Suppressor macrophage treated with lipopolysaccharide for 1 hour (primary cell): ENCODE data around the gene MC3R.
"Not testable (repeated sequence)": the region's sequence is repeated elsewhere in the genome, so short reads cannot be mapped to it uniquely, and the experiment has no call there.

Experiments
- DNase-seq, 3 donors: peaks; one replicate each; pipeline ENCODE4 v3.0.0-alpha.2; 2020 to 2022

MC3R gene

GRCh38 chr20:56247954-56248782 is at the start of gene MC3R:
Gene MC3R (plus strand): TSS chr20:56248732. CDS start chr20:56248844, 112 bp downstream.
- peak; percentile 43 to 59 (median 52) for DNase-seq

- DNase-seq = no peak
Measured at GRCh38 chr20:56200456-56200855, 48.1 kb upstream of the MC3R start.

DNA sequence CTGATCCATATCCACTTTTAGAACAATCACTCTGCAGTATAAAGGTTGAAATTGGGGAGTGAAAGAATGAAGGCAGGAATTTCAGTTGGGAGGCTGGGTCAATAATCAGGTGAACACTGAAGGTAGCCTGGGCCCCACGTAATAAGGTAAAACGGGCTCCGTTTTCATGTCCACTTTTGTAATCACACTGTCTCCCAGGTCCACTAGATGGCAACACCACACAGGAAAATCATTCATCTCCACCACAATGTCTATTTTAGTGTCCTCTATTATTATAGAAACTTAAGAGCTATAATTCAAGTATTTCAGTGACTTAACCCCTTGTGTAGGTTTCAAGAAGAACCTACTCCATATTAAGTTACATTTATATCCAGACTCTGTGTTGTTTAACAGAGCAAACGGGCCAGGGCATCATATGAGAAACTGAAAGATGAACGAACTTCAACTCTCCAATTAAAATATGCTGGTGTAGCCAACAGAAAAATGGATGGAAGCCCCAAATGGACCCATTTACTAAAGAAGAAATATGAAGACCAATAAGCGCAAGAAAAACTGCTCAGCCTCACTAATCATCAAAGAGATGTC is 45.9 kb upstream of the MC3R start:
- peak in 2 of 3 donors; percentile 10 to 22 for DNase-seq

GRCh38 chr20:56204206-56204605 is 44.3 kb upstream of the MC3R start:
- DNase-seq = no peak

GRCh38 chr20:56205346-56205745 is 43.2 kb upstream of the MC3R start:
- DNase-seq = no peak

- no peak for DNase-seq
Measured at GRCh38 chr20:56207656-56208055, 40.9 kb upstream of the MC3R start.

DNA sequence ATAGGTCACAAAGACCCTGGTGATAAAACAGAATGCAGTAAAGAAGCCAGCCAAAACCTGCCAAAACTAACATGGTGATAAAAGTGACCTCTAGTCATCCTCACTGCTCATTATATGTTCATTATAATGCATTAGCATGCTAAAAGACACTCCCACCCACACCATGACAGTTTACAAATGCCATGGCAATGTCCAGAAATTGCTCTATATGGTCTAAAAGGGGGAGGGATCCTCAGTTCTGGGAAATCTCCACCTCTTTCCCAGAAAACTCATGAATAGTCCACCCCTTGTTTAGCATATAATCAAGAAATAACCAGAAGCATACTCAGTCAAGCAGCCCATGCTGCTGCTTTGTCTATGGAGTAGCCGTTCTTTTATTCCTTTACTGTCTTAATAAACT is 40.4 kb upstream of the MC3R start:
- no peak for DNase-seq

DNA sequence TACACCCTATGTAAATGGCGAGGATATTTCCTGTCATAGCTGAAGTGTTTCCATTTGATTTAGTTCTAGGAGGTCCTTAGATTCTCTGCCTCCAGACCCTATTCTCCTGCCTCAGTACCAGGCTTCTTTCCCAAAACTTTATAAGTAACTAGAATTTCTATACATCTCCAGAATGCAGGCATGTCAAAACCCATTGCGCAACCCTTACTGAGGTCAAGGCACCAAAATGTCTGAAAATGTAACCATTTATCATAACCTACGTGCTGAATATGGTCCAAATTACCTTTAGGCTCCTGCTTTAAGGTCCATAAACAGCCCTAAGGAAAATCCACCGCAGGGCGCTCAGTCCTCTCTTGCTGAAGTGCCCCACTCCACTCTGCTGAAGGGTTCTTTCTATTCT is 37.5 kb upstream of the MC3R start:
- no peak for DNase-seq

DNA sequence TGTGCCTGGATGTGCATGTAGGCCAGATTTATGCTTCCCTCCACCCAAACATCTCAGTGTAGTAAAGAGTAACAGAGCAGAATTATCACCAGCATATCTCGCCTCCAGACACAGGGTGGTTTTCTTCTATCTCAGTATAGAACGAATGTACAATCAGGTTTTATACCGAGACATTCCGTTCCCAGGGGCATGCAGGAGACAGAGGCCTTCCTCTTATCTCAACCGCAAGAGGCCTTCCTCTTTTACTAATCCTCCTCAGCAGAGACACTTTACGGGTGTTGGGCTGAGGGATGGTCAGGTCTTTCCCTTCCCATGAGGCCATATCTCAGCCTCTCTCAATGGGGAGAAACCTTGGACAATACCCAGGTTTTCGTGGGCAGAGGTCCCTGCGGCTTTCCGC is 36.4 kb upstream of the MC3R start:
- no peak for DNase-seq

DNA sequence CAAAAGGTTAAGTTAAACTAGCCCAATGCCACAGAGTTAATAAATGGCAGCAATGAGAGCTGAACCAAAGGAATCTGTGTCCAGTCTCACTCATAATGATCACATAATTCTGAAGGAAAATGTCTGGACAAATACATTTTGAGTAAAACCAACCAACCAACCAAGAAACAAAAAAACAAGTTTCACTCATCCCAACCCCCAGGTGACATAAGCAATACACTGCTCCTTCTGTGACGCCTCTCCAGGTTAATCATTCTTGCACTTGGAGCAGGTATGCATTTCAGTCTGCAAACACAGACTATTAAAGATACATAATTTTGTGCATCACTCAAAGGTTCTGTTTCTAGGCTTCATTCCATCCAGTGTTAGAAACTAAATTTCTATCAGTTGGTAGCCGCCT is 35.2 kb upstream of the MC3R start:
- no peak for DNase-seq

DNA sequence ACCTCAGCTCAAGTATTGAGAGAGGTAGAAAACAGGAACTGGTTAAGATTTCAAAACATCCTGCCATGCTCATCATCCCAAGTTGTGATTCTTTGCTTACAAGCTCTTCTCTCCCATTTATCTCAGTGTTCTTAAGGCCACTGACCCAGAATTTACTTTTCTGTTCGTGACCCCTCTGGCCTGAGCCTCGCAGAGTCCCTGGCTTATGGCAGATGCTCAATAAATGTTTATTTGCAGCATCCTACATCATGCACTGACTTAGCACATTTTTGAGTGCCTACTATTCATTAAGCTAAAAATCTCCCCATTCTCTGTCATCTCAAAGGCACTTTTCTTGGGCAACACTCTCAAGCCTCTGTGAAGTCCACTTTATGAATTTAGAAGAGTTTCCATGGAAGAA is 33.4 kb upstream of the MC3R start:
- no peak for DNase-seq

DNA sequence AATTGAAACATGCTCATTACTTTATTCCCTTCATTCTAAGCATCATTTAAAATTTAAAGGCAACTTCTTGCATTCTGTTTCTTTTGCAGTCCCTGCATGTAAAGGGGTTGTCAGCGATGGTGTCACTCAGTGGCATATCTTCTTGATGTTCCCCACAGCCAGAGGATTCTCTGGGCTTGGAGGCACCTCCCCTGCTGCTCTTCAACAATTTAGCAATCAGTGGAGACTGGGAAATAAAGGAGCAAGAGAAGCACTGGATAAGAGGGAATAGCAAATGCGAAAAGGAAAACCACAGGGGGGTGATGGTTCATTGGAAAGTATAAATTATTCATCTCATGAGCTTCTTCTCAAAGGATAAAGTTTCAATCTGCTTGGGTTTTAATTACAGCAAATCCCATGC is 30.7 kb upstream of the MC3R start:
- DNase-seq = no peak

GRCh38 chr20:56221186-56221585 is 27.3 kb upstream of the MC3R start:
- DNase-seq = not testable (repeated sequence)

DNA sequence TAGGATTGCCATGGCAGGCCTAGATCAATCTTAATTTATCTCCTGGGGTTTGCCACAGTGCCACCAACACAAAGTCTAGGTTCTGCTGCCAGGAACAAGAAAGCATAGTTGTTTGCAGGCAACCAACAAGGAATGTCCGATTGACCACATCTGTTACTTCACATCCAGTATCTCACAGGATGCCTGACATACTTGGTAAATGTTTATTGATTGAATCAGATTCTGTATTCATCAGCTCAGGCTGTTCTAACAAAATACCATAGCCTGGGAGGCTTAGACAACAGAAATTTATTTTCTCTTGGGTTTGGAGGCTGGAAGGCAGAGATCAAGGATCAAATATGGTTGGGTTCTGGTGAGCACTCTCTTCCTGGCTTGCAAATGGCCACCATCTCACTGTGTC is 26.3 kb upstream of the MC3R start:
- DNase-seq = no peak

- DNase-seq = no peak
Measured at GRCh38 chr20:56222945-56223344, 25.6 kb upstream of the MC3R start.

DNA sequence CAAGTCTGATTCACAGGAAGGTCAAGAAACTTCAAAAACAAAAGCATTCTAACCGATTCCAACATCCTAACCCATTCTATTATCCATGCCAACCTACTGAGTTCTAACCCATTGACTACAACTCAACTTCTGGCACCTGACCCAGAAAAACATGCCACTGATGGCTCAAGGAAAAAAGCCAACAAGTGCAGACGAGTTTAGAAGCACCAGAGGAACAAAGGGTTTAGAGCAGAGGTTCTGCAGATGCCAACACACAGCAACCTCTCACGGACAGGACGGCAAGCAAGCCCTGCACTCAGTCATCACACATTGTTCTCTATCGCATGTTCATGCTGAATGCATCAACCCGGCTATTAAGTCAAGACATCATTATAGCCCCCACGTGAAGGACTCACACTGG is 25.2 kb upstream of the MC3R start:
- no peak for DNase-seq

DNA sequence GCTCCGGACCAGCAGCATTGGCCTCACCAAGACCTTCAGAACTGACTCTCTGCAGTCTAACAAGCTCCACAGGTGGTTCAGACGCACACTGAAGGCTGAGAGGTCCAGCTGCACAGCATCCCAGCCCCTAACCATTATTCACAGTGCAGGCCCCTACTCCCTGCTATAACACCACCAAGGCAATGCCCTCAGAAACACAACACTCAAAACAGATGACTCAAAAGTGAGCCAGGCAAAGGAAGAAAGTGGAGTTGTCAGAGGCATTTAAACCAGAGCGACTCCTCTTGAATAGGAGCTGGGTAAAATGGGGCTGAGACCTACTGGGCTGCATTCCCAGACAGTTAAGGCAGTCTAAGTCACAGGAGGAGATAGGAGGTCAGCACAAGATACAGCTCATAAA is 20.5 kb upstream of the MC3R start:
- DNase-seq = no peak

GRCh38 chr20:56229812-56230211 is 18.7 kb upstream of the MC3R start:
- no peak for DNase-seq

GRCh38 chr20:56234110-56234509 is 14.4 kb upstream of the MC3R start:
- no peak for DNase-seq

GRCh38 chr20:56237335-56237734 is 11.2 kb upstream of the MC3R start:
- DNase-seq = no peak

DNA sequence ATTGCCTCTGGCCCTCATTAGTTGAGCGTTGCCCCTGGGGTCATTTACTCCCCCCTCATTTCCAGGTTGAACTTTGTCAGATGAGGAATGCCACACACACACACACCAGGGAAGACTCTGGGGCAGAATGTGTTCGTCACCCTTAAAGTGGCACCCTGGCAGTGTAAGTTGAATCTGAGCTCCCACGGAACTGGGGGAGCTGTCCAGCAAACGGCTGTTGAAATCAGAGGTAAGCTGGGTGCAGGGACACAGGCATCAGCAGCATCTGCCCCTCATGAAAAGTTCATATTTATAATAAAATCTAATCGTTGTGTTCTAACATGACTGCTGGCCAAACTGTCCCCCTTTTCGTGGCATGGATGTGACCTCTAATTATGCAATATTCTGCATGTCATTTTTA is 4.3 kb upstream of the MC3R start:
- no peak for DNase-seq

- peak in 1 of 3 donors; percentile 8 for DNase-seq
Measured at GRCh38 chr20:56245761-56246160, 2.8 kb upstream of the MC3R start.

DNA sequence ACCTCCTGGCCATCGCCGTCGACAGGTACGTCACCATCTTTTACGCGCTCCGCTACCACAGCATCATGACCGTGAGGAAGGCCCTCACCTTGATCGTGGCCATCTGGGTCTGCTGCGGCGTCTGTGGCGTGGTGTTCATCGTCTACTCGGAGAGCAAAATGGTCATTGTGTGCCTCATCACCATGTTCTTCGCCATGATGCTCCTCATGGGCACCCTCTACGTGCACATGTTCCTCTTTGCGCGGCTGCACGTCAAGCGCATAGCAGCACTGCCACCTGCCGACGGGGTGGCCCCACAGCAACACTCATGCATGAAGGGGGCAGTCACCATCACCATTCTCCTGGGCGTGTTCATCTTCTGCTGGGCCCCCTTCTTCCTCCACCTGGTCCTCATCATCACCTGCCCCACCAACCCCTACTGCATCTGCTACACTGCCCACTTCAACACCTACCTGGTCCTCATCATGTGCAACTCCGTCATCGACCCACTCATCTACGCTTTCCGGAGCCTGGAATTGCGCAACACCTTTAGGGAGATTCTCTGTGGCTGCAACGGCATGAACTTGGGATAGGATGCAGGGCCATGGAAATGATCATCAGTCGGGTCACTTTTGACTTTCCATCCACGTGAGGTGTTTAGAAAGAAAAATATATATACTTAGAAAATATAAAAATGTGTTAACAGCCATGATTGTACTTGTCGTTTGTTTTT is 868 bp downstream of the MC3R start:
- DNase-seq = peak; percentile 26 to 34 (median 34)

DNA sequence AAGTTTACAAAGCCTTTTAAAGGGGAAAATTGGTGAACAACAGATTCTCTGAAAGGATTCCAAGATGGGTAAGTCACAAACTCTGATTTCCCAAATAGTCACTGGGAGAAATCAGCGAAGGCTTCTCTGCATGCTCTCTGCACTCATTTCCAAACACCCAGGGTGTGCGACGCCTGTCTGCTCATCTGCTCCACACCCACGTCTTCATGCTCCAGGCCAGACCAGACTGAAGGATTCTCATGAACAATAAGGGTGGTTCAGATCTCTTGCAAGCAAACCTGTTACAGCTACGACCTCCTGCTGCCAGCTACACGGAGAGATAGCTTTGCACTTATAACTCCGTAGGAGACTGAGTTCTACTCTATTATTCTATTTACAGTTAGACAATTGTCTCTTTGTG is 1.4 kb downstream of the MC3R start:
- no peak for DNase-seq
